Hepatic stellate cell (primary cell): ENCODE data around the gene EIF1.

Source experiments
- DNase-seq: peaks from one replicate; pipeline ENCODE4 v3.0.0; 2011; ENCODE audit warnings: low spot score

Gene EIF1

GRCh38 chr17:41736983-41737679 is 48.4 kb downstream of the EIF1 start:
- no peak for DNase-seq

GRCh38 chr17:41737680-41738023 is 49.0 kb downstream of the EIF1 start:
- no peak for DNase-seq

- peak; percentile 94 for DNase-seq
Measured at GRCh38 chr17:41738077-41738800, 49.6 kb downstream of the EIF1 start.

- no peak for DNase-seq
Measured at GRCh38 chr17:41738801-41739112, 50.1 kb downstream of the EIF1 start.

GRCh38 chr17:41739661-41740352 is 51.1 kb downstream of the EIF1 start:
- DNase-seq = peak; percentile 51

- no peak for DNase-seq
Measured at GRCh38 chr17:41740506-41740905, 51.8 kb downstream of the EIF1 start.

- no peak for DNase-seq
Measured at GRCh38 chr17:41741709-41742108, 53.0 kb downstream of the EIF1 start.
